WTC11 (cell line): Measurements from ENCODE around the gene MARCHF7. TPM values are rescaled to one million over a fixed set of nuclear protein-coding genes. Genes with fewer than 3 reads are reported as not detected.

Source experiments
- ATAC-seq: fragments of 200-7000 bp; cut with Tn5 transposase; 2 replicates; pipeline ENCODE4 v1.10.0; 2021; ENCODE audit warnings: mild to moderate bottlenecking, moderate library complexity
- CTCF ChIA-PET: fragments of 300-600 bp; sonication (Branson Sonifier 250); formaldehyde crosslinking; loops from one replicate; lab custom pipeline; 2021; ENCODE audit warnings: antibody characterized with exemption; lab: Charles Lee
- POLR2A ChIA-PET: fragments of 350-600 bp; sonication (Branson Sonifier 250); formaldehyde crosslinking; loops from one replicate; lab custom pipeline; 2021; ENCODE audit warnings: antibody characterized with exemption; lab: Charles Lee
- DNase-seq: peaks from one replicate; pipeline ENCODE4 v3.0.0; 2021; ENCODE audit warnings: low spot score
- H3K27ac Mint-ChIP-seq: 2 replicates; pipeline ENCODE4 v1.8.0; 2021; ENCODE audit warnings: mixed read lengths
- H3K27me3 Mint-ChIP-seq: 2 replicates; pipeline ENCODE4 v1.8.0; 2021; ENCODE audit warnings: low read depth, mild to moderate bottlenecking, moderate library complexity, mixed read lengths
- H3K36me3 Mint-ChIP-seq: 2 replicates; pipeline ENCODE4 v1.8.0; 2021; ENCODE audit warnings: mixed read lengths
- H3K4me1 Mint-ChIP-seq: 2 replicates; pipeline ENCODE4 v1.8.0; 2022; ENCODE audit warnings: mixed read lengths
- H3K4me3 Mint-ChIP-seq: 2 replicates; pipeline ENCODE4 v1.8.0; 2021; ENCODE audit warnings: mild to moderate bottlenecking, moderate library complexity, mixed read lengths
- H3K9me3 Mint-ChIP-seq: 2 replicates; pipeline ENCODE4 v1.8.0; 2021; ENCODE audit warnings: mixed read lengths
- AR ChIP-seq: fragments of 250-450 bp; sonication (Bioruptor Pico); IDR thresholded peaks from 2 replicates; pipeline ENCODE4 v1.9.0; 2021; ENCODE audit warnings: mild to moderate bottlenecking
- CBFB ChIP-seq: sonication (generic); formaldehyde crosslinking; IDR thresholded peaks from 2 replicates; pipeline ENCODE4 v1.8.1; 2022; ENCODE audit warnings: mild to moderate bottlenecking, low read depth, missing genetic modification reagents
- CDX4 ChIP-seq: fragments of 250-450 bp; sonication (Bioruptor Pico); IDR thresholded peaks from 2 replicates; pipeline ENCODE4 v1.9.0; 2021; ENCODE audit warnings: moderate library complexity, mild to moderate bottlenecking, inconsistent platforms, borderline replicate concordance
- ERG ChIP-seq: fragments of 250-450 bp; sonication (Bioruptor Pico); IDR thresholded peaks from 2 replicates; pipeline ENCODE4 v1.8.0; 2021; ENCODE audit warnings: mild to moderate bottlenecking
- FOXP1 ChIP-seq: sonication (generic); formaldehyde crosslinking; IDR thresholded peaks from 2 replicates; pipeline ENCODE4 v1.8.0; 2022; ENCODE audit warnings: missing genetic modification reagents, mild to moderate bottlenecking, moderate library complexity, borderline replicate concordance
- GTF2I ChIP-seq: fragments of 250-450 bp; sonication (Bioruptor Pico); conservative IDR thresholded peaks from 2 replicates; pipeline ENCODE4 v1.4.0; 2021; ENCODE audit warnings: mild to moderate bottlenecking
- HMGXB4 ChIP-seq: sonication (generic); formaldehyde crosslinking; IDR thresholded peaks from 2 replicates; pipeline ENCODE4 v1.8.1; 2023; ENCODE audit warnings: mild to moderate bottlenecking, moderate library complexity, missing genetic modification reagents
- JUN ChIP-seq: sonication (generic); formaldehyde crosslinking; IDR thresholded peaks from 2 replicates; pipeline ENCODE4 v1.8.0; 2023; ENCODE audit warnings: mild to moderate bottlenecking, missing genetic modification reagents
- NR1H2 ChIP-seq: sonication (generic); formaldehyde crosslinking; IDR thresholded peaks from 2 replicates; pipeline ENCODE4 v1.9.0; 2021; ENCODE audit warnings: mild to moderate bottlenecking, moderate library complexity, missing genetic modification reagents
- NR2C2 ChIP-seq: sonication (generic); formaldehyde crosslinking; IDR thresholded peaks from 2 replicates; pipeline ENCODE4 v1.8.0; 2022; ENCODE audit warnings: mild to moderate bottlenecking, missing genetic modification reagents
- NR3C1 ChIP-seq: sonication (generic); formaldehyde crosslinking; conservative IDR thresholded peaks from 2 replicates; pipeline ENCODE4 v1.8.1; 2023; ENCODE audit warnings: low read depth, mild to moderate bottlenecking, missing genetic modification reagents
- PREB ChIP-seq: sonication (generic); formaldehyde crosslinking; IDR thresholded peaks from 2 replicates; pipeline ENCODE4 v1.8.1; 2022; ENCODE audit warnings: mild to moderate bottlenecking, missing genetic modification reagents, moderate library complexity, borderline replicate concordance
- RELA ChIP-seq: sonication (generic); formaldehyde crosslinking; IDR thresholded peaks from 2 replicates; pipeline ENCODE4 v1.8.1; 2022; ENCODE audit warnings: missing genetic modification reagents, mild to moderate bottlenecking, borderline replicate concordance
- RORB ChIP-seq: fragments of 250-450 bp; sonication (Bioruptor Pico); IDR thresholded peaks from 2 replicates; pipeline ENCODE4 v1.9.0; 2021; ENCODE audit warnings: mild to moderate bottlenecking
- TEAD1 ChIP-seq: sonication (generic); formaldehyde crosslinking; IDR thresholded peaks from 2 replicates; pipeline ENCODE4 v1.8.0; 2022; ENCODE audit warnings: mild to moderate bottlenecking, missing genetic modification reagents
- TEAD4 ChIP-seq: sonication (generic); formaldehyde crosslinking; IDR thresholded peaks from 2 replicates; pipeline ENCODE4 v1.8.0; 2022; ENCODE audit warnings: mild to moderate bottlenecking, missing genetic modification reagents
- ZBTB21 ChIP-seq: sonication (generic); formaldehyde crosslinking; IDR thresholded peaks from 2 replicates; pipeline ENCODE4 v1.8.1; 2023; ENCODE audit warnings: mild to moderate bottlenecking, missing genetic modification reagents, borderline replicate concordance
- ZBTB43 ChIP-seq: sonication (generic); formaldehyde crosslinking; IDR thresholded peaks from 2 replicates; pipeline ENCODE4 v1.8.1; 2023; ENCODE audit warnings: mild to moderate bottlenecking, missing genetic modification reagents
- ZMAT4 ChIP-seq: fragments of 250-450 bp; sonication (Bioruptor Pico); IDR thresholded peaks from 2 replicates; pipeline ENCODE4 v1.9.0; 2021; ENCODE audit warnings: mild to moderate bottlenecking
- ZNF263 ChIP-seq: sonication (generic); formaldehyde crosslinking; IDR thresholded peaks from 2 replicates; pipeline ENCODE4 v1.8.1; 2022; ENCODE audit warnings: low read depth, mild to moderate bottlenecking, moderate library complexity, missing genetic modification reagents
- ZNF317 ChIP-seq: sonication (generic); formaldehyde crosslinking; IDR thresholded peaks from 2 replicates; pipeline ENCODE4 v1.8.1; 2023; ENCODE audit warnings: low read depth, mild to moderate bottlenecking, moderate library complexity, missing genetic modification reagents, borderline replicate concordance
- total RNA-seq: library from RNA; stranded (reverse); gene quantifications from 3 replicates; pipeline ENCODE4 v1.2.3, GENCODE V29; 2021

The MARCHF7 gene
- total RNA-seq, 1 experiment from 2014 or later: 84.0 TPM

GRCh38 chr2:159706385-159706980, 5.8 kb upstream of the MARCHF7 start (continued):
- TF ChIP-seq HMGXB4 (no peak), CDX4 (no peak)
- TF ChIP-seq, all 79 proteins: peak for 0

GRCh38 chr2:159708066-159708760, 4.1 kb upstream of the MARCHF7 start:
- no peak for DNase-seq
- ATAC-seq: no peak
- H3K36me3 Mint-ChIP-seq: peaks cover 2% of the 10 kb centered on the region; the same call in 1 of the 2 replicates
- no peak for TF ChIP-seq RELA (CRISPR knock-in tag)
- TF ChIP-seq TEAD4 (CRISPR knock-in tag): no peak
- no peak for TF ChIP-seq ZMAT4 (CRISPR knock-in tag)
- no peak for TF ChIP-seq ZBTB43
- no peak for TF ChIP-seq CBFB
- TF ChIP-seq NR1H2 (CRISPR knock-in tag): no peak
- no peak for TF ChIP-seq GTF2I (CRISPR knock-in tag)
- H3K9me3 Mint-ChIP-seq: no peaks in the 10 kb centered on the region
- no peaks in the 10 kb centered on the region for H3K27me3 Mint-ChIP-seq
- no peak overlapping the region for H3K27ac Mint-ChIP-seq
- peaks cover 9% of the 10 kb centered on the region for H3K4me1 Mint-ChIP-seq
- CTCF ChIA-PET: no interaction called here
- POLR2A ChIA-PET: no interaction called here
- H3K4me3 Mint-ChIP-seq: no peak overlapping the region

GRCh38 chr2:159710601-159711180, 1.6 kb upstream of the MARCHF7 start:
- Mint-ChIP-seq H3K36me3 (peaks cover 5% of the 10 kb centered on the region), H3K27me3 (no peaks in the 10 kb centered on the region), H3K4me1 (peaks cover 30% of the 10 kb centered on the region), H3K4me3 (peak overlapping the region; percentile 47), H3K9me3 (no peaks in the 10 kb centered on the region), H3K27ac (peak overlapping the region; percentile 75; the same call in 1 of the 2 replicates)
- ChIA-PET POLR2A (no interaction called here), CTCF (no interaction called here)
- no peak for ATAC-seq
- no peak for DNase-seq
- TF ChIP-seq ZBTB43 (no peak), AR (CRISPR knock-in tag) (no peak), NR2C2 (no peak), JUN (no peak), FOXP1 (CRISPR knock-in tag) (no peak), RORB (no peak), TEAD1 (CRISPR knock-in tag) (no peak), ZBTB21 (CRISPR knock-in tag) (no peak), NR3C1 (CRISPR knock-in tag) (no peak), ZNF263 (CRISPR knock-in tag) (no peak), ZNF317 (CRISPR knock-in tag) (no peak), PREB (CRISPR knock-in tag) (no peak), ERG (CRISPR knock-in tag) (no peak)
